Heart left ventricle (tissue), 13 donors: ENCODE data around the gene AJAP1.

Experiments
- CTCF ChIP-seq, 12 donors: fragments of 200-600 bp; sonication (generic) in 4 of 12; IDR thresholded peaks; one replicate each; pipeline versions ENCODE4 v1.5.0 to v1.8.0; 2018 to 2022; ENCODE audit warnings: antibody characterized with exemption in 12 of 12, mild to moderate bottlenecking in 5 of 12
- POLR2A ChIP-seq, 2 donors: fragments of 450-650 bp; IDR thresholded peaks; one replicate each; pipeline ENCODE4 v1.6.1; 2017; ENCODE audit warnings: antibody characterized with exemption in 2 of 2, mild to moderate bottlenecking in 2 of 2, moderate library complexity in 2 of 2
- donor health status: ischemic (EF 13 %, LVEDD 7.1; RV severe dilation, severe dysfunction).
- donor health status: DM: no; HTN: yes; CAD: no.
- donor health status: DM: no; HTN: no; CAD: no.
- donor health status: ischemic (EF 25% LVEDD 6.9; RV normal size, moderate dysfunction).
- donor health status: ischemic (EF 25% LVEDD 5.7; RV mildly dilated, moderate dysfunction).
- donor health status: ischemic (EF 35%, LVEDD 5.7; RV mildly dilated, moderate dysfunction).
- donor health status: nonischemic (EF 11% LVEDD 7.7; RV severe dilation, severe dysfunction).
- donor health status: DM: yes; HTN: yes; CAD: no.
- donor health status: PGD.
- donor health status: ischemic (EF 29% LVEDD 5.4; RV normal size, mild dysfunction).
- donor health status: nonischemic (EF 23%, LVEDD 6.1; RV moderate dilation, normal function).

- TF ChIP-seq CTCF (IDR thresholded peaks at IDR 0.05) (no peak), POLR2A (IDR thresholded peaks at IDR 0.05) (no peak)
These were observed 21.1 kb upstream of the AJAP1 start for GRCh38 chr1:4633346-4633745.
